Activated T-helper 1 cell treated with anti-CD3 and anti-CD28 coated beads, Interleukin-12 subunit alpha, Interleukin-12 subunit beta, Interleukin-2, Interleukin-4 antibody, amounts not matched to agents 30 ng/mL and 10 ng/mL and 1 ng/mL, durations not matched to agents 14 hours and 24 hours and 36 hours (primary cell): ENCODE results near the gene CDKL5. TPM values are rescaled to one million over a fixed set of nuclear protein-coding genes. Genes with fewer than 3 reads are reported as not detected.

Experiments used
- DNase-seq: peaks from one replicate; pipeline ENCODE4 v3.0.0; 2021; ENCODE audit warnings: low spot score
- H3K27ac Mint-ChIP-seq: one replicate; pipeline ENCODE4 v1.8.0; 2021; ENCODE audit warnings: mild to moderate bottlenecking, mixed read lengths
- H3K27me3 Mint-ChIP-seq: one replicate; pipeline ENCODE4 v1.8.0; 2022; ENCODE audit warnings: mild to moderate bottlenecking, moderate library complexity, mixed read lengths; ENCODE audit not compliant: insufficient read depth
- H3K36me3 Mint-ChIP-seq: one replicate; pipeline ENCODE4 v1.8.0; 2021; ENCODE audit warnings: low read depth, mixed read lengths
- H3K4me1 Mint-ChIP-seq: one replicate; pipeline ENCODE4 v1.8.0; 2021; ENCODE audit warnings: low read depth, mixed read lengths
- H3K4me3 Mint-ChIP-seq: one replicate; pipeline ENCODE4 v1.8.0; 2021; ENCODE audit warnings: mild to moderate bottlenecking, moderate library complexity, mixed read lengths
- H3K9me3 Mint-ChIP-seq: one replicate; pipeline ENCODE4 v1.8.0; 2021; ENCODE audit warnings: mixed read lengths
- intact Hi-C: fragments of 100-400 bp; cut with micrococcal nuclease; formaldehyde crosslinking; loops from one replicate; pipeline ENCODE4 v1.15.1; 2024
- total RNA-seq: library from RNA; stranded (reverse); gene quantifications from 2 replicates; pipeline ENCODE4 v1.2.3, GENCODE V29; 2022

The CDKL5 gene
- total RNA-seq: 0.69 and 0.73 TPM in 2 replicates

- Mint-ChIP-seq H3K9me3 (no peaks in the 10 kb centered on the region), H3K4me3 (peak within 1 kb of the TSS; percentile 86), H3K4me1 (peaks cover 13% of the 10 kb centered on the region), H3K27me3 (peaks cover 9% of the 10 kb centered on the region), H3K36me3 (no peaks in the 10 kb centered on the region), H3K27ac (no peak within 1 kb of the TSS)
- intact Hi-C loops: loop anchor here (1.0 to 10.0 kb wide), 11 partner anchors 34 to 1715 kb away; partner anchors contain the start of genes BCLAF3, EIF1AX, PDHA1 and PHKA2
- peak; percentile 91 for DNase-seq
Measured at GRCh38 chrX:18425199-18426003, at the start of gene CDKL5. Gene CDKL5 (plus strand): TSS chrX:18425608. CDS start chrX:18507097, 81,489 bp downstream.

- no peak for DNase-seq
- Mint-ChIP-seq H3K36me3 (no peaks in the 10 kb centered on the region), H3K9me3 (no peaks in the 10 kb centered on the region), H3K4me3 (no peak overlapping the region), H3K27ac (no peak overlapping the region), H3K4me1 (peaks cover 5% of the 10 kb centered on the region), H3K27me3 (no peaks in the 10 kb centered on the region)
- intact Hi-C loops: loop anchor here (2.0 kb wide), 3 partner anchors 433 to 1135 kb away; no protein-coding TSS in a partner anchor
Measured at GRCh38 chrX:18377796-18378195, 47.6 kb upstream of the CDKL5 start.

- Mint-ChIP-seq H3K9me3 (no peaks in the 10 kb centered on the region), H3K36me3 (no peaks in the 10 kb centered on the region), H3K4me3 (no peak overlapping the region), H3K27ac (no peak overlapping the region), H3K4me1 (peaks cover 6% of the 10 kb centered on the region), H3K27me3 (no peaks in the 10 kb centered on the region)
- DNase-seq: no peak
- intact Hi-C loops: loop anchor here (5.0 kb wide), 1 partner anchor 542 kb away; no protein-coding TSS in a partner anchor
Measured at GRCh38 chrX:18389966-18390365, 35.4 kb upstream of the CDKL5 start.

DNA sequence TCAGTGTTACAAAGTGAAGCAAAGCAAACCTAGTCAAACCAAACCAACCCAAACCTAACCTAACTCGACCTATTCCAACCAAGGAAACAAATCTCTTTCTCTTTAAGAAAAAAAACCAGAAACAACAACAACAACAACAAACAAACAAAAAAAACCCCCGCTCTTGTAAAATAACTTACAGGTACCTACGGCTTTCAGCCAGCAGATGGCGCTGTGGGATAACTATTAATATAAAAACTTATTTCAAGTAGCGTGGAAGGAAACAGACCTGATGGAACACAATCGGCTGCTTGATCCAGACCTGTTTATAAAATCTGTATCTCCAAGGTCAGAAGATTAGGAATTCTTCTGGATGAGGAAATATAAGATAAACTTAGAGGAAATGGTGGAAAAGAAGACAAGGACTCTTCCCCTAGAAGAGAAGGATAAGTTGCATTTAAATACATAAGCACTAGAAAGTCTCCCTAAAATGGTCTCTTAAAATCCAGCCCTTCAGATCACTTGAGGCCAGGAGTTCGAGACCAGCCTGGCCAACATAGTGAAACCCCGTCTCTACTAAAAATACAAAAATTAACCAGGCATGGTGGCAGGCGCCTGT lies 34.4 kb upstream of the CDKL5 start:
- DNase-seq: peak; percentile 14
- Mint-ChIP-seq H3K36me3 (no peaks in the 10 kb centered on the region), H3K27ac (no peak overlapping the region), H3K4me1 (peaks cover 6% of the 10 kb centered on the region), H3K4me3 (no peak overlapping the region), H3K9me3 (no peaks in the 10 kb centered on the region), H3K27me3 (no peaks in the 10 kb centered on the region)
- intact Hi-C loops: loop anchor here (1.0 to 5.0 kb wide), 4 partner anchors 34 to 943 kb away; partner anchors contain the start of gene CDKL5

DNA sequence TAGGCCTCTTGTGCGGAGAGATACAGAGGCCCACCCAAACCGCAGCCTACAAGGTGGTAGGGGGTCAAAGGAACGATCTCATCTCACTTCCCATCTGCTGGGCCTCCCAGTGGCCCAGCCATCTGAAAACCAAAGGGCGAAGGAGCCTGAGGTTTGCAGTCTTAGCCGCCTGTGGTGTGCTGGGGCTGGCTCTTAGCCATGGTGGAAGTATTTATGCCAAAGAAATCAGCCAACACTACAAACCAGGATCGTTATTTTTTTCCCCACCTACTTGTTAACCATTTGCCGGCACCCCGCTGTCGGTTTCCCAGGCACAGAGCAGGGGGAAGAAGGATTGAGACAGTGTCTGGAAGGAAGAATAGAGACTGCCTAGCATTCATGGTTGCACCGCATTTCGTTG lies 30.9 kb upstream of the CDKL5 start:
- no peak overlapping the region for H3K4me3 Mint-ChIP-seq
- peaks cover 6% of the 10 kb centered on the region for H3K4me1 Mint-ChIP-seq
- intact Hi-C loops: loop anchor here (5.0 kb wide), 1 partner anchor 538 kb away; no protein-coding TSS in a partner anchor
- H3K36me3 Mint-ChIP-seq: no peaks in the 10 kb centered on the region
- H3K27ac Mint-ChIP-seq: no peak overlapping the region
- H3K27me3 Mint-ChIP-seq: no peaks in the 10 kb centered on the region
- no peaks in the 10 kb centered on the region for H3K9me3 Mint-ChIP-seq
- DNase-seq: no peak

DNA sequence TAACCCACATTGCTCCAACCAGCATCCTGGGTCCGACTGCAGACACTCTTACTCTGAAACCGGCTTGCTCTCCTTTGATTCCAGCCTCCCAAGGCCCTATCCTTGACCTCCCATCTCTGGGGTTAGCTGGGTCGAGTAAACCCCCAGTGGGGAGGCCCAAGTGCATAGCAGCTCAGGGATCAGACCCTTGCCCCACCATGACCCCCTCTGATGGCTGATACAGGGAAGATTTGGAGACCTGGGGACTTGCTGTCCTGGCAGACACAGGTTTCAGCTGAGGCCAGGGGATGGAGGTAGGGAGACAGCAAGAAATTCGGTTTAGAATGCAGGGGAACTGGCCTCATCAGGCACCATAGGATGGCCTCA lies 23.6 kb upstream of the CDKL5 start:
- no peaks in the 10 kb centered on the region for H3K36me3 Mint-ChIP-seq
- H3K4me1 Mint-ChIP-seq: no peaks in the 10 kb centered on the region
- no peaks in the 10 kb centered on the region for H3K9me3 Mint-ChIP-seq
- no peak overlapping the region for H3K4me3 Mint-ChIP-seq
- intact Hi-C loops: no loop called here
- H3K27me3 Mint-ChIP-seq: no peaks in the 10 kb centered on the region
- H3K27ac Mint-ChIP-seq: no peak overlapping the region
- DNase-seq: no peak

DNA sequence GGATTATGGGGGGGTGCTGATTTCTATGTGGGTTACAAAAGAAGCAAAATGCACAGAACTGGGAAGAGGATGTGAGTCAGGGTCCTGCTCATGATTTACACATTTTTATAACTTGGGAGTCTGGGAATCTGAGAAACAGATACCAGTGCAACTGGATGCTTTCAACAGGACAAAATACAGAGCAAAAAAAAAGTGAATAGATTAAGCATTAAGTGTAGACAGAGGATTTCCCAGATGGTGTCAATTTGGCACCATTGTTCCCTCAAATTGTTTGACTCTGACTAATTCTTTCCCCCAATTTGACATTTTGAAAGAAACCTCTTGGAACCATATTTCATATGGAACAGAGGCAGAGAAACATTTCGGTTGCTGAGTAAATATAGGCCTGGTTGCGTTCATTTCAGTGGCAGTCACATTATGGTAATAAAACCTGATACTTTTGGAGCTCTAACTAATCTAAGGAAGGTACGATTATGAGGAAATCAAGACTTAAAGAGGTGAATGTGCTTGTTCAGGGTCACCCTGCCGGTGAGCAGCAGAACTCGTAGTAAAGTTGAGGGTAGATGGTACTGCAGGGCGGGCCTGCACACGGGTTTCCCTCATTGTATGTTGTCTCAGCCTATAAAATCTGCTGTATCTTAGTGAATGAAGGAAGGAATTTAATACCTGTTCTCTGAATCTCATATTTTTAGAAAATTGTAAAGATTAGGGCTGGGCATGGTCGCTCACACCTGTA lies 18.7 kb upstream of the CDKL5 start:
- no peak overlapping the region for H3K4me3 Mint-ChIP-seq
- no peaks in the 10 kb centered on the region for H3K9me3 Mint-ChIP-seq
- peaks cover under 1% of the 10 kb centered on the region for H3K27me3 Mint-ChIP-seq
- H3K36me3 Mint-ChIP-seq: no peaks in the 10 kb centered on the region
- intact Hi-C loops: no loop called here
- H3K27ac Mint-ChIP-seq: no peak overlapping the region
- H3K4me1 Mint-ChIP-seq: no peaks in the 10 kb centered on the region
- no peak for DNase-seq

GRCh38 chrX:18410038-18410437 lies 15.4 kb upstream of the CDKL5 start:
- H3K9me3 Mint-ChIP-seq: no peaks in the 10 kb centered on the region
- no peak for DNase-seq
- intact Hi-C loops: no loop called here
- H3K4me1 Mint-ChIP-seq: no peaks in the 10 kb centered on the region
- peaks cover 4% of the 10 kb centered on the region for H3K27me3 Mint-ChIP-seq
- no peak overlapping the region for H3K27ac Mint-ChIP-seq
- H3K36me3 Mint-ChIP-seq: no peaks in the 10 kb centered on the region
- no peak overlapping the region for H3K4me3 Mint-ChIP-seq

- H3K4me3 Mint-ChIP-seq: no peak overlapping the region
- no peak for DNase-seq
- intact Hi-C loops: no loop called here
- no peaks in the 10 kb centered on the region for H3K4me1 Mint-ChIP-seq
- no peak overlapping the region for H3K27ac Mint-ChIP-seq
- peaks cover 8% of the 10 kb centered on the region for H3K27me3 Mint-ChIP-seq
- no peaks in the 10 kb centered on the region for H3K9me3 Mint-ChIP-seq
- H3K36me3 Mint-ChIP-seq: no peaks in the 10 kb centered on the region
Measured at GRCh38 chrX:18415386-18415785, 10.0 kb upstream of the CDKL5 start.

DNA sequence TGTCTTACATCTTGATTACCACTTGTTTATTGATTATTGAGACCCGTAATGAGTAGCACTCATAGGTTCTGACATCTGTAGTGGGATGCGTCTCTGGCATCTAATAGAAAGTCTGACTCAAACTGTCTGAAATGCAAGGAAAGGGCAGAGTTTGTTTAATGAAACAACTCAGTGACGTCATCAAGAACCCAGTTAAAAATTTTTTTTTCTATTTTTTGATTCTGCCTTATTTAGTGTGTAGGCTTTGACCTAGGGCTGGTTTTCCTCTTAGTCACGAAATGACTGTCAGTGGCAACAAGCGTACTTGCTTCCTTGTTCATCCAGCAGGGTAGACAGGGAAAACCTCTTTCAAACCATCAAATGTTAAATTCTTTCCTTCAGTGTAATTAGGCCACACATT lies 3.1 kb upstream of the CDKL5 start:
- H3K36me3 Mint-ChIP-seq: no peaks in the 10 kb centered on the region
- intact Hi-C loops: loop anchor here (10.0 kb wide), 1 partner anchor 1572 kb away; the partner anchor contains the start of gene BCLAF3

GRCh38 chrX:18422886-18423285 lies 2.5 kb upstream of the CDKL5 start:
- peaks cover 12% of the 10 kb centered on the region for H3K27me3 Mint-ChIP-seq
- H3K4me3 Mint-ChIP-seq: no peak overlapping the region
- DNase-seq: no peak
- no peak overlapping the region for H3K27ac Mint-ChIP-seq
- intact Hi-C loops: loop anchor here (10.0 kb wide), 1 partner anchor 1572 kb away; the partner anchor contains the start of gene BCLAF3
- H3K36me3 Mint-ChIP-seq: no peaks in the 10 kb centered on the region
- no peaks in the 10 kb centered on the region for H3K9me3 Mint-ChIP-seq
- peaks cover 13% of the 10 kb centered on the region for H3K4me1 Mint-ChIP-seq

More for the DNA sequence above, 3.1 kb upstream of the CDKL5 start:
- Mint-ChIP-seq H3K27ac (no peak overlapping the region), H3K27me3 (peaks cover 12% of the 10 kb centered on the region), H3K4me1 (peaks cover 13% of the 10 kb centered on the region), H3K9me3 (no peaks in the 10 kb centered on the region), H3K4me3 (no peak overlapping the region)
- no peak for DNase-seq

GRCh38 chrX:18424482-18425198 lies 768 bp upstream of the CDKL5 start:
- Mint-ChIP-seq H3K9me3 (no peaks in the 10 kb centered on the region), H3K4me1 (peaks cover 13% of the 10 kb centered on the region), H3K27ac (no peak overlapping the region), H3K36me3 (no peaks in the 10 kb centered on the region), H3K4me3 (peak overlapping the region; percentile 86), H3K27me3 (peaks cover 9% of the 10 kb centered on the region)
- DNase-seq: peak; percentile 1
- intact Hi-C loops: loop anchor here (1.0 to 10.0 kb wide), 11 partner anchors 33 to 1716 kb away; partner anchors contain the start of genes BCLAF3, EIF1AX, PDHA1 and PHKA2
